LHCN-M2 (cell line): ENCODE data around the gene OR6Y1. TPM values are rescaled to one million over a fixed set of nuclear protein-coding genes. Genes with fewer than 3 reads are reported as not detected.

Experiments
- DNase-seq: peaks from one replicate; pipeline ENCODE4 v3.0.0-alpha.2; 2012; ENCODE audit warnings: low read depth
- polyA plus RNA-seq: library from polyadenylated mRNA; unstranded; fragments of >200 nt; gene quantifications from one replicate; pipeline ENCODE4 v1.2.1, GENCODE V29; 2012; ENCODE audit warnings: missing spikeins
- total RNA-seq: library from RNA; depleted of rRNA; stranded (reverse); fragments of >200 nt; gene quantifications from 2 replicates; pipeline ENCODE4 v1.2.3, GENCODE V29; 2014; rRNA removed

OR6Y1 gene
- total RNA-seq = not detected in 2 replicates
- polyA plus RNA-seq = not detected

- no peak for DNase-seq
Measured at GRCh38 chr1:158554352-158554751, at the start of gene OR6Y1. Gene OR6Y1, minus strand, starts transcription at chr1:158554405. Its CDS starts 6,300 bp downstream, at chr1:158548105.

GRCh38 chr1:158600735-158601134 is 46.5 kb upstream of the OR6Y1 start:
- DNase-seq = no peak

GRCh38 chr1:158586942-158587341 is 32.7 kb upstream of the OR6Y1 start:
- no peak for DNase-seq

- no peak for DNase-seq
Measured at GRCh38 chr1:158583962-158584361, 29.8 kb upstream of the OR6Y1 start.

- no peak for DNase-seq
Measured at GRCh38 chr1:158579733-158580132, 25.5 kb upstream of the OR6Y1 start, which contains the start of gene OR10X1. Gene OR10X1, minus strand, starts transcription at chr1:158579899. Its CDS starts 0 bp downstream, at chr1:158579899.

- no peak for DNase-seq
Measured at GRCh38 chr1:158577561-158577960, 23.4 kb upstream of the OR6Y1 start.

GRCh38 chr1:158572226-158572625 is 18.0 kb upstream of the OR6Y1 start:
- DNase-seq = no peak

GRCh38 chr1:158570480-158570879 is 16.3 kb upstream of the OR6Y1 start, which contains the start of gene OR6P1:
Gene OR6P1, minus strand, starts transcription at chr1:158570580. Its CDS starts 6,976 bp downstream, at chr1:158563604.
- DNase-seq = no peak

GRCh38 chr1:158564608-158565007 is 10.4 kb upstream of the OR6Y1 start:
- DNase-seq = no peak

- no peak for DNase-seq
Measured at GRCh38 chr1:158563853-158564252, 9.6 kb upstream of the OR6Y1 start.

- DNase-seq = no peak
Measured at GRCh38 chr1:158559696-158560095, 5.5 kb upstream of the OR6Y1 start.

GRCh38 chr1:158552296-158552695 is 1.9 kb downstream of the OR6Y1 start:
- DNase-seq = no peak

- DNase-seq = no peak
Measured at GRCh38 chr1:158547533-158547932, 6.7 kb downstream of the OR6Y1 start.

GRCh38 chr1:158537609-158538008 is 16.6 kb downstream of the OR6Y1 start:
- no peak for DNase-seq

GRCh38 chr1:158534496-158534895 is 19.7 kb downstream of the OR6Y1 start:
- DNase-seq = no peak

- peak; percentile 12 for DNase-seq
Measured at GRCh38 chr1:158527190-158527815, 26.9 kb downstream of the OR6Y1 start.

GRCh38 chr1:158521666-158522058 is 32.5 kb downstream of the OR6Y1 start:
- DNase-seq = no peak

- DNase-seq = no peak
Measured at GRCh38 chr1:158520955-158521665, 33.1 kb downstream of the OR6Y1 start.

- no peak for DNase-seq
Measured at GRCh38 chr1:158520021-158520420, 34.2 kb downstream of the OR6Y1 start.

- no peak for DNase-seq
Measured at GRCh38 chr1:158516966-158517365, 37.2 kb downstream of the OR6Y1 start.

- no peak for DNase-seq
Measured at GRCh38 chr1:158509471-158510156, 44.6 kb downstream of the OR6Y1 start.

- DNase-seq = no peak
Measured at GRCh38 chr1:158507511-158507910, 46.7 kb downstream of the OR6Y1 start.
